ENCODE data around the gene PRKCH.

The PRKCH gene

GRCh38 chr14:61379639-61380184 lies 58.3 kb downstream of the PRKCH start:
- TF ChIP-seq, protein P1, sequence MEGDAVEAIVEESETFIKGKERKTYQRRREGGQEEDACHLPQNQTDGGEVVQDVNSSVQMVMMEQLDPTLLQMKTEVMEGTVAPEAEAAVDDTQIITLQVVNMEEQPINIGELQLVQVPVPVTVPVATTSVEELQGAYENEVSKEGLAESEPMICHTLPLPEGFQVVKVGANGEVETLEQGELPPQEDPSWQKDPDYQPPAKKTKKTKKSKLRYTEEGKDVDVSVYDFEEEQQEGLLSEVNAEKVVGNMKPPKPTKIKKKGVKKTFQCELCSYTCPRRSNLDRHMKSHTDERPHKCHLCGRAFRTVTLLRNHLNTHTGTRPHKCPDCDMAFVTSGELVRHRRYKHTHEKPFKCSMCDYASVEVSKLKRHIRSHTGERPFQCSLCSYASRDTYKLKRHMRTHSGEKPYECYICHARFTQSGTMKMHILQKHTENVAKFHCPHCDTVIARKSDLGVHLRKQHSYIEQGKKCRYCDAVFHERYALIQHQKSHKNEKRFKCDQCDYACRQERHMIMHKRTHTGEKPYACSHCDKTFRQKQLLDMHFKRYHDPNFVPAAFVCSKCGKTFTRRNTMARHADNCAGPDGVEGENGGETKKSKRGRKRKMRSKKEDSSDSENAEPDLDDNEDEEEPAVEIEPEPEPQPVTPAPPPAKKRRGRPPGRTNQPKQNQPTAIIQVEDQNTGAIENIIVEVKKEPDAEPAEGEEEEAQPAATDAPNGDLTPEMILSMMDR (IDR thresholded peaks at IDR 0.05; ENCODE audit: extremely low read depth, insufficient read depth, missing control alignments) = no peak
- in situ Hi-C loops (cut with MboI; ENCODE audit: low pct_unique_long_range_greater_than_20kb, low sequenced_read_pairs, unreplicated experiment) = no loop called here
- DNase-seq (ENCODE audit: low spot score) = no peak

GRCh38 chr14:61380984-61381383 lies 59.6 kb downstream of the PRKCH start:
- TF ChIP-seq, protein P1 (IDR thresholded peaks at IDR 0.05; ENCODE audit: extremely low read depth, insufficient read depth, missing control alignments) = no peak
- DNase-seq (ENCODE audit: low spot score) = no peak
- in situ Hi-C loops (cut with MboI; ENCODE audit: low pct_unique_long_range_greater_than_20kb, low sequenced_read_pairs, unreplicated experiment) = no loop called here

GRCh38 chr14:61381553-61381952 lies 60.2 kb downstream of the PRKCH start:
- DNase-seq (ENCODE audit: low spot score) = no peak
- in situ Hi-C loops (cut with MboI; ENCODE audit: low pct_unique_long_range_greater_than_20kb, low sequenced_read_pairs, unreplicated experiment) = no loop called here
- TF ChIP-seq, protein P1 (IDR thresholded peaks at IDR 0.05; ENCODE audit: extremely low read depth, insufficient read depth, missing control alignments) = no peak

GRCh38 chr14:61382842-61383241 lies 61.5 kb downstream of the PRKCH start:
- in situ Hi-C loops (cut with MboI; ENCODE audit: low pct_unique_long_range_greater_than_20kb, low sequenced_read_pairs, unreplicated experiment) = no loop called here
- TF ChIP-seq, protein P1 (IDR thresholded peaks at IDR 0.05; ENCODE audit: extremely low read depth, insufficient read depth, missing control alignments) = no peak
- no peak for DNase-seq (ENCODE audit: low spot score)

- DNase-seq (ENCODE audit: low spot score) = no peak
- in situ Hi-C loops (cut with MboI; ENCODE audit: low pct_unique_long_range_greater_than_20kb, low sequenced_read_pairs, unreplicated experiment) = no loop called here
- TF ChIP-seq, protein P1 (IDR thresholded peaks at IDR 0.05; ENCODE audit: extremely low read depth, insufficient read depth, missing control alignments) = no peak
Measured at GRCh38 chr14:61385002-61385685, 63.8 kb downstream of the PRKCH start.

DNA sequence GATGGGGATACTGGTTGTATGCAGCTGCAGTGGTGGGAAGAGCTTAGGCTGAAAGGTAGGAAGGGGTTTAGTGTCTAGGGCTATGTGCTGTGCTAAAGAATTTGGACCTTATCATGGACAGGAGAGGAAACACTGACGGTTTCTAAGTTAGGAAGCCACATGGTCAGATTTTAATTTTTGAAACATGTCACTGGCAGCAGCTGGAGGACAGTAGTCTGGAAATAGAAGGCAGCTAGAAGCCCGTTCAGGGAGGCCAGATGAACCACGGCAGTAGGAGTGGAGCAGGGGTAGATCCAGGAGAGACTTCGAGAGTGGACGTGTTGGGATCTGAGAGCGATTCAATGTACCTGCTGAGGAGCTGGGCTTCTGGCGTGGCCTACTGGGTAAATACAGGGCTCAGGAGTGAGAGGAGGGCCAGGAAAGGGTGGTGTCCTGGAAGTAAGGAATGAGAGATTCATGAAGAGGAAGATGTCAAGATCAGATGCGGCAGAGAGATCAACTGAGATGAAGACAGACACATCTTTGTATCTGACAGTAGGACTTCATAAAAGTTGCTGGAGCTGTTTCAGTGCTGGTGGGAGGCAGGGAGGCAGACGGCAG lies 64.9 kb downstream of the PRKCH start:
- in situ Hi-C loops (cut with MboI; ENCODE audit: low pct_unique_long_range_greater_than_20kb, low sequenced_read_pairs, unreplicated experiment) = no loop called here
- TF ChIP-seq, protein P1 (IDR thresholded peaks at IDR 0.05; ENCODE audit: extremely low read depth, insufficient read depth, missing control alignments) = no peak
- no peak for DNase-seq (ENCODE audit: low spot score)

Measured in GM13977 (cell line).